HG02763 (cell line): ENCODE data around the gene TXN.
"Not testable (repeated sequence)": the region's sequence is repeated elsewhere in the genome, so short reads cannot be mapped to it uniquely, and the experiment has no call there.

Experiments
- ATAC-seq: cut with Tn5 transposase; IDR thresholded peaks from one replicate; pipeline ENCODE4 v1.9.1; 2021; ENCODE audit warnings: mild to moderate bottlenecking, moderate library complexity; ENCODE audit not compliant: unreplicated experiment

The TXN gene

DNA sequence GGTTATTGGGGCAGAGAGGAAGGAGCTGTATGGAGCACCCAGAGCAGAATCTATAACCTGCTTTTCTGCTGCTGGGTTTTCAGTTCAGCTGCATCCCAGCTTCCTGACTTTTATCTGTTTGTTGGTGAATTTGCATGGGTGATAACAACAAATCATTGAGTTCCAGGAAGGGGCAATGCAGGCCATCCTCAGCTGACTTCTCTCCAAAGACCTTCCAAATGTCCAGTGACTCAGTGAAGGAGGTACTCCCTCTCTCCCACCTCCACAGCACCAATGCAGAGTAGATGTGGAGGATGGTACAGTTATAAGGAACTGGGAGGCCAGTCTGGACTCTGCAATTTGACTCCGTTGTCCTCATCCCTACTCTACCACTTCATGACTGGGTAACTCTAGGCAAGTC, 1.6 kb upstream of the TXN start:
- ATAC-seq: no peak

- no peak for ATAC-seq
These were observed 962 bp upstream of the TXN start for GRCh38 chr9:110257097-110257841.

DNA sequence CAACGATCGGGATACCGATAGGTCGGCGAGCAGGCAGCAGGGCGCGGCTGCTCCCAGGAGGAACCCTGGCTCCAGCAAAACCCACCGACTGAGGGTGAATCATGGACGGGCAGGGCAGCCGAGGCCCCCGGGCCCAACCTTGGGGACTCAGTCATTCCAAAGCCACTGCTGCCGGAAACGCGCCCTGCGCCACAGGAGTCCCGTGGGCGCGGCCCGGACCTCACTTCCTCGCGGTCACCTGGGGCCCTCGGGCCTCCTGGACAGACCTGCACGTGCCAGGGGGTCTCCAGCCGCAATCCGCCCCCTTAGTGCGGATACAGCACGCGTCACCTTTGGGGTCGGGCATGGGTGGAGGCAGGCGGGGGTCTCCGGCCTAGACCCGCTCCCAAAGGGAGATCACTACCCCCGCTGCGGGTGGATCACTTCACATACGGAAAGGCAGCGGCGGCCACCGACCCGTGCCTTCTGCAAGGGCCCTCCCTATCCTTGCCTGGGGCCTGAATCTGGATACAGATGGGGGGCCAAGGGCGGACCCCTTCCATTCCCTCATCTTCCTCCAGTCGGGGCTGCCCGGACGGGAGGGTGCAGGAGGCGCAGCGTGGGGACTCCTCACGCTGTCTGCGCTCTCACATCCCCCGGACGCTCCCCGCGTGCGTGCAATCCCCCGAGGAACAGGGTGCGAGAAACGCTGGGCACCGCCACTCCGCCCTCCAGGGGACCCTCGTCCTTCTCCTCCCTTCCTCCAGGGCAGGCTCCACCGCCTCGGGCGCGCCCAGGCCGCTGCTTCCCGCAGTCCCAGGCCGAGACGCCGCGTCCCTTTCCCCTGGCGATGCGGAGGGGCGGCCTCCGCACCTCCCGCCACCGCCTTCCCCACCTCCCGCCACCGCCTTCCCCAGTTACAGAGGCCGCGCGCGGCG, 586 bp downstream of the TXN start:
- peak; percentile 13 for ATAC-seq

DNA sequence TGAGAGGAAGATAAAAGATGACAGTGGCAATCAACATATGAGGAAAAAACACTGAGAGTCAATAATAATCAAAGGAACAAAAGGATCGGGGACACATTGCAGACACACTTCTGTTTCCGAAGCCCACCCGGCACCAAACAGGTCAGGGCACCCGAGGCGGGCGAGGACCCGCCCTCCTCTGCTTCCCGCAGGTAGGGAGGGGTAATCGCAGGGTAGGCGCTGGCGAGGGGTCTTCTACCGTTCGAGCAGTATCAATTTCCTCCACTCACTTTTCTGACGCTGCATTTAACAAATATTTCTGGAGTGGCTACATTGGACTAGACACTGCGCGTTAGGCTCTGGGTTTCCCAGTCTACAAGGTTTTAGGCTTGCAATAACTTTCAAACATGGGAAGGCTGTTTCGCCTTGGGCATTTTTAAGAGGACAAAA, 1.3 kb downstream of the TXN start:
- ATAC-seq: no peak

GRCh38 chr9:110254500-110254899, 1.8 kb downstream of the TXN start:
- no peak for ATAC-seq

DNA sequence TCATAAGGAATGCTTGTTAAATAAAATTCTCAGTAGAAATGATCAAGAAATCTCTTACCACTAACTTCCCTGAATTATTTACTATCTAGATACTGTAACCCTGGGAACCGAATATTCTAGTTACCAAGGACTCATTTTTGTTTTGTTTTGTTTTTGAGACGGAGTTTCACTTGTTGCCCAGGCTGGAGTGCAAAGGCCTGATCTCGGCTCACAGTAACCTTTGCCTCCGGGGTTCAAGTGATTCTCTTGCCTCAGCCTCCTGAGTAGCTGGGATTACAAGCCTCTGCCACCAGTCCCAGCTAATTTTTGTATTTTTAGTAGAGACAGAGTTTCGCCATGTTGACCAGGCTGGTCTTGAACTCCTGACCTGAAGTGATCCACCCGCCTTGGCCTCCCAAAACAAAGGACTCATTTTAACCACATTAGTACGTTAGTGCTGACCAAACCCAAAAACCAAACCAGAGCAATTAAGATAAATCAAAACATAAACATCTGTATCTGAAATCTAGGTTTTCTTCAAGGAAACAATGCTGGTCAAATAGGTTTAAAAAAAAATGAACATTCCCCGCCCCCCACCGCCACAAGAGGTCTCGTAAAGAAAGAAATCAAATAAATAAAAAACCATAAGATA, 3.7 kb downstream of the TXN start:
- ATAC-seq: no peak

DNA sequence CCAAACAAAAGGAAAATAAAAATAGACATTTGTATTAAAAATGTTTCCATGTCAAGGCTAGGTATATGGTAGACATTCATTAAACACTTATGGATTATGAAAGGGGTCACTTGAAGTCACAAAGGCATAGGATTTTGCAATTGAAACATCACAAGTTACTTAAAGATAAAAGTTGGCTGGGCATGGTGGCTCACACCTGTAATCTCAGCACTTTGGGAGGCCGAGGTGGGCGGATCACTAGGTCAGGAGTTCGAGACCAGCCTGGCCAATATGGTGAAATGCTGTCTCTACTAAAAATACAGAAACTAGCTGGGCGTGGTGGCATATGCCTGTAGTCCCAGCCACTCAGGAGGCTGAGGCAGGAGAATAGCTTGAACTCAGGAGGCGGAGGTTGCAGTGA, 4.5 kb downstream of the TXN start:
- ATAC-seq: not testable (repeated sequence)

DNA sequence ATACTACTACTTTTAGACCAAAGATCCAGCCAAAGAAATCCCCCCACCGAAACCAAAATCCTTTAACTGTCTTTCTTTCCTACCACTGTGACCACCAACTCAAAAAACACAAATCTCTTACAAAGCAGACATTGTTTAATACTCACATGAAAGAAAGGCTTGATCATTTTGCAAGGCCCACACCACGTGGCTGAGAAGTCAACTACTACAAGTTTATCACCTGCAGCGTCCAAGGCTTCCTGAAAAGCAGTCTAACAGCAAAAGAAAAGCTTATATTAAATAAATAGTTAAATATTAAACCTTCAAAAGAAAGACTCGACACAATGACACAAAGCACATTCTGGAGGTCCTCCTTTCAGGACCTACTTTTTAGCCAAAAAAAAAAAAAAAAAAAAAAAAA, 5.1 kb downstream of the TXN start:
- no peak for ATAC-seq

- no peak for ATAC-seq
These were observed 6.7 kb downstream of the TXN start for GRCh38 chr9:110249603-110250002.

DNA sequence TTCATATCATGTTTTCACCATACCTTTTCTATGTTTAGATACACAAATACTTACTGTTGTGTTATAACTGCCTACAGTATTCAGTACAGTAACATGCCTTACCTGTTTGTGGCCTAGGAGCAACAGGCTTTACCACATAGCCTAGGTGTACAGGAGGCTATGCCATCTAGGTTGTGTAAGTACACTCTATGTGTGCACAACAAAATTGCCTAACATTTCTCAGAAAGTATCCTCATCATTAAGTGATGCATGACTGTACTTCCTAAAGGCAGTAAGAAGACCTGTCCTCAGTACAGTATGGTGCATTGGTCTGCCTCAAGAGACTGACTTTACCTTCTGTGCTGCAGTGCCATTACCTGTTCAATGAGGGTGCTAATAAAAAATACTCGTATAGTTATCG, 7.9 kb downstream of the TXN start:
- no peak for ATAC-seq

DNA sequence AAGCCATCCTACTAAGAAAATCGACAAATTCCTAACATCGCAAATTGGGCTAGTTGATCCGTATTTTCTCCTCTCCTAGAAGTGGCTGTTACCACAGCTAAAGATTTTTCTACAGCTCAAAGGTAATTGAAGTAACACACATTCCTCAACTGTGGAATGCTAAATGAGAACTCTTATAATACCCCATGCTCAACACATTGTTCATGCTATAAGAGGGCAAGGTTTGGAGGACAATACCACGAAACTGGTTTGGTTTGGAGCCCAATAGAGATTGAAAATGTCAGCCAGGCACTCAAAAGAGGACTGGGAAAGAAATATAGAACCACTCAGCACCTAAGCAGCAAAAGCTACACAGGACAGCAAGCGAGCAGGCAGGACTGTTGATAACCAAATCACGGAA, 10.1 kb downstream of the TXN start:
- no peak for ATAC-seq

- ATAC-seq: no peak
These were observed 11.7 kb downstream of the TXN start for GRCh38 chr9:110244616-110245015.

DNA sequence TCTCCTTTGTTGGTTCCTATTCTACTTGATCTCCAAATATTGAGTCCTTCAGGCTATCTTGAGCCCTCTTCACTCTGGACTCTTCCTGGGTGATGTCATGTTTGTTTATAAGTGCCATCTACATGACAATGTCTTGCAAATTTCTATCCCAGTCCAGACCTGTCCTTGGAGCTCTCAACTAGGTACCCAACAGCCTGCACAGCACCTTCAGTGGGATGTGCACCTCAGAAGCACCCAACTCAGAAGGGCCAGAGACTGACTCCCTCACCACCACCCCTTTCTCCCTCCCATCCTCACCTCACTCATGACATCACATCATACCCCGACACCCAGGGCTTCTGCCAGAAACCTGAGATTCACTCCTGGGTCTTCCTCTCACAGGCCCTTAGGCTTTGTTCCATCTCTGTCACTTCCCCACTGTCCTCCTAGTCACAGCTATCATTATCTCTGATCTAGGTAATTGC, 14.4 kb downstream of the TXN start:
- ATAC-seq: no peak

- no peak for ATAC-seq
These were observed 14.9 kb downstream of the TXN start for GRCh38 chr9:110241260-110241857.

- no peak for ATAC-seq
These were observed 16.1 kb downstream of the TXN start for GRCh38 chr9:110240198-110240597.

DNA sequence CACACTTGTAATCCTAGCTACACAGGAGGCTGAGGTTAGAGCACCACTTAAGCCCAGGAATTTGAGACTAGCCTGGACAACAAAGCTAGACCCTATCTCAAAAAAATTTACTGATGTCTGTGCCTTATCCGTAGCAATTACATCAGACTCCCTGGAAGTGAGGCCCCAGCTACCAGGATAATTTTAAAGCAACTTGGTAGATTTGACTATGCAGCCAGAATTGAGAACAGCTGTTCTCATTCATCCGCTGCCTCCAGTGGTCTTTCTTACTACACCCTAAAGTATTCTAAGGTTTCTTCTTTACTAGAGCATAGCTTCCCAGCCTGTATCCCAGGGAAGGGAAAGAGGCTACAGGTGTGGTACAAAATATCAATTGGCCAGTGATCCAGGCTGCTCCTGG, 28.0 kb downstream of the TXN start:
- no peak for ATAC-seq

DNA sequence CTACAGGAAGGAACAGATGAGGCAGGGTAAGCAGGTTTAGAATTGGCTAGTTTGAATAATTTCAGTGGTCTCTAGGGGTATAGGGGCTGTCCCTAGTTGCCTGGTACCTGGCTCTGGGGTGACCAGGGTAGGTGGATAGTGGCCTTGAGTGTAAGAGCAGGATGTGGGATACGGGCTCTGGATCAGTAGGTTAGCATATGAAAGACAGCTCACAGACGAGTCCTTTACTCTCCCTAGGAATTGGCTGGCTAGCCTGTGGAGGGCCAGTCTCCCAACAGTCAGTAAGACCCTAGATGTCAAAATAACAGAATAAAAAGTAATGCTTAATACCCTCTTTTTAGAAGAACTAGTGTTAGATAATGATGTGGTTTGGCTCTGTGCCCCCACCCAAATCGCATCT, 31.7 kb downstream of the TXN start:
- no peak for ATAC-seq

- no peak for ATAC-seq
These were observed 35.5 kb downstream of the TXN start for GRCh38 chr9:110220809-110221208.

DNA sequence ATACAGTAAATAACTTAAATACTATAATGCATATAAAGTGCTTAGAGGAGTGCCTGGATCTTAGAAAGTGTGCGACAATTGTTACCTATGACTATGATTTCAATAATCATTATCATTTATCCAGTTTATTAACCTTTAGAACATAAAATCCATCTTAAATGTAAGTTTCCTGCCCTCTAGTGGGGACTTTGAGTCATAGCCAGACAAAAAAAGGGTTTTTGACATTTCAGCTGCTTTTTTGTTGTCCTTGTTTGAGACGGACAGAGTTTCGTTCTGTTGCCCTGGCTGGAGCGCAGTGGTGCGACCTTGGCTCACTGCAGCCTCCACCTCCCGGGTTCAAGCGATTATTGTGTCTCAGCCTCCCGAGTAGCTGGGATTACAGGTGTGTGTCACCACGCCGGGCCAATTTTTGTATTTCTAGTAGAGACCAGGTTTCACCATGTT, 38.6 kb downstream of the TXN start:
- no peak for ATAC-seq

- ATAC-seq: no peak
These were observed 41.5 kb downstream of the TXN start for GRCh38 chr9:110214586-110215355.
